HG03439 (cell line): ENCODE results near the gene LTBP1.
"Not testable (repeated sequence)": the region's sequence is repeated elsewhere in the genome, so short reads cannot be mapped to it uniquely, and the experiment has no call there.

Source experiments
- ATAC-seq: cut with Tn5 transposase; IDR thresholded peaks from one replicate; pipeline ENCODE4 v1.9.1; 2021; ENCODE audit warnings: mild to moderate bottlenecking, moderate library complexity; ENCODE audit not compliant: unreplicated experiment

The LTBP1 gene

GRCh38 chr2:33134791-33135560 is 188.2 kb downstream of the LTBP1 start:
- ATAC-seq, result no peak

- ATAC-seq, result no peak
These were observed 188.9 kb downstream of the LTBP1 start for GRCh38 chr2:33135645-33136044.

- no peak for ATAC-seq
These were observed 189.3 kb downstream of the LTBP1 start for GRCh38 chr2:33136056-33136455.

DNA sequence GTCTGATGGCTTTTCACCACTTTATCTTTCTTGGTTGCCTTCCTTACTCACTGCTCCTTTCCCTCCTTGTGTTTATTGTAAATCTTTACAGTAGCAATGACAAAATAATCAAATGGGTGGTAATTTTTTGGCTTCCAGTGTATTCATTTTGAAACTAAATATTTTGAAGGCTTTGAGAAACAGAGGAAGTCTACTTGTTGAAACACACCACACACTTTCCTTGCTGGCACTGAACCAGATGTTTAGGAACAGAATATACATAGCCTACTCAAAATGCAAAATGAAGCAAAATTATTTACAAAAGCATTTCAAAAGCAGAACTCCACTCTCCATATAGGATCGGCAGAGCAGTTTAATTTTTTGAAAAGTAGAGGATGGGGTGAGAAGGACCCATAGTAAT is 189.8 kb downstream of the LTBP1 start:
- ATAC-seq, result no peak

GRCh38 chr2:33137331-33137730 is 190.6 kb downstream of the LTBP1 start:
- no peak for ATAC-seq

DNA sequence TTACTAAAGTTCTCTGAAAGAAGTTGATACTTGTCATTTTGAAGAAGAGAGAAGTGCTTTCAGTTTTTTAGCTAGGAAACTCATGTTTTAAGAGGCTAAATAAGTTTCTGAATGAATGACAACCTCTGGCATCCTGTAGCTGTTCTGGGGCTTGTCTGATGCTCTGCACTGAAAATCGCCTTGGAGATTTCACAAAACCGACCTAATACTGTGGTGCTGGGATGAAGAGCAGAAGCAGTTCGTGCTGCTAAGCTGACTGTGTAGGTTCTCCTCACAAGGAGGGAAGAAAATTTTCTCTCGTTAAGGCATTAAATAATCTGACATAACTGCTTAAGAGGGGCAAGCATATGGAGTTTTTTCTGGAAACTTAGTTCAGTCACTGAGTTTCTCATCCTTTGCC is 193.2 kb downstream of the LTBP1 start:
- no peak for ATAC-seq

GRCh38 chr2:33141476-33141875 is 194.7 kb downstream of the LTBP1 start:
- ATAC-seq, result no peak

DNA sequence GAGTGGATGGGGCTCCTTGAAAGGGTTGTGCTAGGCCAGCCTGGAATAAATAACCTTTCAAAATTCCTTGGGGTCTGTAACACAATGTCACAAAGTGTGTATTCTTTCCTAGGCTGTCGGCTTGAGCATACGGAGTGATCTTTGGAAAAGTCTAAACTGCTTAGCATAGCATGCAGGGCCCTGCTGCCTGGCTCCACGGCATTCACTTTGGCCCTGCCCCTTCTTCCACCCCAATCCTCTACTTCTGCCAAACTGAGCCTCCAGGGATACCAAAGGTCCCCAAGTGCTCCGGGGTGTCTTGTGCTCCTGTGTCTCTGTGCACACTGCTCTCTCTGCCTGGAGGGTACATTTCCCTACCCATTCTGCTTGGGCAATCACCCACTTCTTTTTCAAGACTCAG is 196.1 kb downstream of the LTBP1 start:
- no peak for ATAC-seq

GRCh38 chr2:33144243-33144642 is 197.5 kb downstream of the LTBP1 start:
- ATAC-seq, result no peak

DNA sequence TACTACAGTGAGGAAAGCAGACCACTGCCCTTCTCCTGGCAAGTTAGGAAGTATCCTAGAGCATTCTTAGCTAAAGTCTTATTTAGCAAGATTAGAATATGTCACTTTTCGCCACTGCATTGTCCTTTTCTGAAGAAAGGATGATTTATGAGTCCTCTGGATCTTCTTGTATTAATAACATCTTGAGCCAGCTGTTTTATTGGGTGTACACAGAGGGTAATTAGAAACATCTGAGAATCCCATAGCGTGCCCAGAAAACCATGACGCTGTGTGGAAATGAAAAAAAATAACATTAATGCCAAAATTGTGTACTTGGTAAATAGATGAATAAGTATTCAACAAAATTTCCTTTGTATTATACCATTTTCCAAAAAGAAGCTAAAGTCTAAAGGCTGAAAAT is 198.7 kb downstream of the LTBP1 start:
- no peak for ATAC-seq

DNA sequence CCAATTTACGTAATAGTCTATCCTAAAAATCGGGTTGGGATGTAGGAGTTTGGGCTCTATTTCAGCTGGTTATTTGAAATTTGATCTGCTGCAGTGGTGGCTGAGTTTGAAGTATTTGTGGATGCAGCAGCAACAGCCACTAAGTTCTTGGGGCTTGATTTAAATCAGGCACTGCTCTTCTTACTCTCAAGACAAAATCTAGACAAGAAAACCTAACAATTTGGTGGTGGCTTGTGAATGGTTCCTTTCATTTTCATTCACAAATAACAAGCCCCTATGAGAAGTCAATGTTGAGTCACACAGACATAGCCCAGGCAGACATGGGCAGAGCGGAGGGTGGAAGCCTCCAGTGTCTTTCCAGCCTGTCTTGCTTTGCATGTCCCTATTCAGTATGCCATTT is 199.3 kb downstream of the LTBP1 start:
- no peak for ATAC-seq

DNA sequence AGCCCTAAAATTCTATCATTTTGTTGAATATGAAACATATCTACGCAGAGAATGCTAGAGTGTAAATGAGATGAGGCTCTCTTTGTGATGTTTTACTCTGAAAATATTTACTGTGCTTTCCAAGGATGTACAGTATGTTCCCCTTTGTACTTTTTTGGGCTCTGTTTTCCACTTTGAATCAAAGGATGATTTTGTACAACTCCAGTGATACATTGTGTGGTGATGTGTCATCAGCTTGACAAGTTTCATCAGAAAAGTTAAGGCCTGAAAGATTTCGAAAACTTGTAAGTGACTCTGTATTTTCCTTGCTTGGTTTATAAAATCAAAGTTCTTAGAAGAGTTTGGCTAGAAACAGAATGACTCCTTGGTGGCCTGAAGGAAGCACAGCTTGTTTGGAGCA is 206.3 kb downstream of the LTBP1 start:
- no peak for ATAC-seq

DNA sequence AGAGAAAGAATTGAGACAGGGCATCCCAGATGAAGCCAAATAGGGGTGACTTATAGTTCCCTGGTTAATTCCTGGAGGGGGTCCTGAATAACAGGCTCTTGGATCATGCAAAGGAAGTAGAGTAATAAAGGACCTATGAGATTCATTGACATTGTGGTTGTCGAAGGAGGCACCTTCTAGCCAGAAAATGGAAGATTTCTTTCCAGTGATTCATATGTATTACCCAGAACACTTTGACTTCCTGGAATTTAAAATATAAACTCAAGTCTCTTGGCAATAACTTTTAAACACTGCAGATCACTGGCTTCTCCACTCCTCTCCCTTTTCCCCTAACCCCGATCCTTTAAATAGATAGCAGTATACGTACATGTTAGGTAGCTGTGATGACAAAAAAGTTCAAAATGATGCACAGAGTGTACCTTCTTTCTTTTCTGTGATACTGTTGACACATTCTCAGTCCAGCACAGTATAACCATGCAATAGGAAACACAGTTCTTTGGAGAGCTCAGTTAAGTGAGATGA is 211.8 kb downstream of the LTBP1 start:
- no peak for ATAC-seq

DNA sequence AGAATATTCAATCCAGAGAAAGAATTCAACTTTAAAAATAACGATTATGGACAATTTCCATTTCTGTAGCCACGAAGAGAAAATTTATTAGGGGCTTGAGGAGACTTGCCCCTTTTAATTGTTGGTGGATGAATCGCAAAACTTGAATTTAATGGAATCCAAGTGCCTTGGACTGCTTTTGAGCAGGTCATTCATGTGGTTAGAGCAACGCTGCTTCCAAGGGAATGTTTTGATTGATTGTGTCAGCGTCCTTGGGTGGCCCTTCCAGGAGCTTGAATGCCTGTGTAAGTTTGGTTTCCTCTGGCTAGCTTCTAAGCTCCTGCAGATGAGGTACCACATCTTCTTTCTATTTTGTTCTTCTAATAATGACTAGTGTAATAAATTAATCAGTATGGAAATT is 213.4 kb downstream of the LTBP1 start:
- ATAC-seq, result no peak

- no peak for ATAC-seq
These were observed 219.6 kb downstream of the LTBP1 start for GRCh38 chr2:33166287-33166881.

DNA sequence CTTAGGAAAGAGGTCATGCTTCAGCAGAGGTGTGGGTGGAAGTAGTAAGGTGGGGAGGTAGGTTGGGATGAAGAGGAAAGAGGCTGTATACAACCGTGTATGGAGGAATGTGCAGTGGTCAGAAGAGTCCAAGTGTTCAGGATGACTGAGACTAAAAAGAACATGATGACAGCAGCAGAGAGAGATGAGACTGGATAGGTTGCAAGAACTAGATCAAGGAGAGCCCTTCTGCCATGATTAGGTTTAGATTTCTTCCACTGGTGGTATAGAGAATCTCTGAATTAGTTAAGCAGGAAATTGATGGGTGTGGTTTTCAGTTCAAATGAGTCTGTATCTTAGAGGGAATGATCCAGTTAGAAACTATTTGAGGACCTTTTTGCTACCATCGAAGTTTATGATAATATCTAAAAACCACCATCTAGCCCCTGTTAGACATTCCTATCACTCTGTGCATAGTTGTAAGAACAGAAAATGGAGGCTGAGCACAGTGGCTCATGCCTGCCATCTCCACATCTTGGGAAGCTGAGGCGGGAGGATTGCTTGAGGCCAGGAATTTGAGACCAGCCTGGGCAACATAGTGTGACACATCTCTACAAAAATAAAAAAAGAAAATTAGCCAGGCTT is 221.0 kb downstream of the LTBP1 start:
- no peak for ATAC-seq

DNA sequence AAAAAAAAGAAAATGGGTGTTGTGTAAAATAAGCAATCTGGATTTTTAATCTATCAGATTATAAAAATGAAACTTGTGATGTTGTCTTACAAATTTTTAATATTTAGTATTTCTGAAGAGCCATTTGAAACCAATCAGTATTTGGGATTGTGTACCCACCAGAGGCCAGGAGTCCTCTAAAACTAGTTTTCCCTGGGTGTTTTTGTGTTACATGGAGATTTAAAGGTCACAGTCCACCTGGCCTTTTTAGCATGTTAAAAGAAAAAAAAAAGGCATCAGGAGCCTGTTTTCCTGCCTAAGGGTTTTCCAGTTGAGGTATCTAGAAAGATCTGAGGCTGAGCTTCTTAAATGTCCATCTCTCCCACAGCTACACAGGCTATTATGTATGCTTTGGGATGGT is 221.7 kb downstream of the LTBP1 start:
- ATAC-seq, result no peak

DNA sequence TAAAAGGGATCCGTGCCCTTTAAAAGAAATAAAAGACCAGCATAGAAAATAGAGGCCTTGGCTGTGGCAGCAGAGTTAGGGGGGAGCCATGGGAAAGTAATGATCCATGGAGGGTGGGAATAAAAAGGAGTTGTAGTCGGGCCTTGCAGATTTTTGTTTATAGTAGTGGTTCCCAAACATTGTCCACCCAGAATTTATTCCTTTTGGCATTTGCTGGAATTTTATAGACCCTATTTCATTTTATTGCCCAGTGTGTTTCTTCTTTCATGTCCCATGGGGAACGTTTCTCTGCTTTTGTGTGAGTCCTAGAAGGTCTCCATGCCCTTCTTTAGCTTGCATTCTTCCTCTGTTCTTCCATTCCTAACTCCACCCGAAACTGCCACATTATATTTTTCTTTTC is 222.2 kb downstream of the LTBP1 start:
- ATAC-seq, result no peak

GRCh38 chr2:33170251-33170650 is 223.5 kb downstream of the LTBP1 start:
- ATAC-seq, result not testable (repeated sequence)

DNA sequence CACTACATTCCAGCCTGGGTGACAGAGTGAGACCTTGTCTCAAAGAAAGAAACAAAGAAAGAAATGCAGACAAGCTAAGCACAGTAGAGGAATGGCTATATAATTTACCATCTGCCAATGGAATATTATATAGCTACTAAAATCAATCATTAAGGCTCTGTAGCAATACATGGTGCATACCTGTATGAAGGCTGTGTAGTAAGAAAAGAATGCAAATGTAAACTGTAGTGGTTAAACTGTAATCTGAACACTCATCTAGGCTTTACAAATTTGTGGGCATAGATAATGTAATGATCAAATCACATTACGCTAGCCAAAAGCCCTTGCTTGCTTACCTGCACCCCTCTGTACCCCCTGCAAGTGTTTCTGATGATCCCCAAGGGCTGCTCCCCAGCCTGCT is 230.9 kb downstream of the LTBP1 start:
- ATAC-seq, result no peak

DNA sequence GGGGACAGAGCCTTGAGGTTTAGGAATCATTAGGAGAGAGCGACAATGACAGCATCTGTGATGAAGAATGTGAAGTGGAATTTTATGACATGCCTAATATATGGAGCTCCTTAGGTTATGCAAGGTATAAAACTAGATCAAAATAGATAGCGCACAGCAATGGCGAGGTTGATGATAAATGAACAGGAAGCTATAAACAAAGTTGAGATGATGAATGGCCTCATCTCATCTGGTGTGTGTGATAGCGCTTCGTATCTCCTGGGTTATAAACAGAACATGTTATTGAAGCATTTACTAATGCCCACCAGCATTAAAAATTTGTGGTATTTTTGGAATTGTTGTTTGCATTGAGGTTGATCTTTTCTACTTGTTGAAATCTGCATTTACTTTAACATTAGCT is 231.5 kb downstream of the LTBP1 start:
- ATAC-seq, result no peak

GRCh38 chr2:33180915-33181314 is 234.2 kb downstream of the LTBP1 start:
- no peak for ATAC-seq
